Stimulated activated CD4-positive, alpha-beta T cell treated with anti-CD3 and anti-CD28 coated beads, TNF-alpha, amount 100 ng/mL, for 4 hours (primary cell): Measurements from ENCODE around the gene A4GNT.
A peak's percentile ranks its signal among the peaks of the same experiment; 100 is the strongest.
"Not testable (repeated sequence)": the region's sequence is repeated elsewhere in the genome, so short reads cannot be mapped to it uniquely, and the experiment has no call there.

ENCODE experiments used
- DNase-seq, 3 experiments: peaks; one replicate each; pipeline ENCODE4 v3.0.0-alpha.2; 2020; ENCODE audit warnings: low read depth in 3 of 3

A4GNT gene

GRCh38 chr3:138118612-138119422 is 13.4 kb downstream of the A4GNT start:
- DNase-seq: peak; percentile 12 to 32 (median 27)

DNA sequence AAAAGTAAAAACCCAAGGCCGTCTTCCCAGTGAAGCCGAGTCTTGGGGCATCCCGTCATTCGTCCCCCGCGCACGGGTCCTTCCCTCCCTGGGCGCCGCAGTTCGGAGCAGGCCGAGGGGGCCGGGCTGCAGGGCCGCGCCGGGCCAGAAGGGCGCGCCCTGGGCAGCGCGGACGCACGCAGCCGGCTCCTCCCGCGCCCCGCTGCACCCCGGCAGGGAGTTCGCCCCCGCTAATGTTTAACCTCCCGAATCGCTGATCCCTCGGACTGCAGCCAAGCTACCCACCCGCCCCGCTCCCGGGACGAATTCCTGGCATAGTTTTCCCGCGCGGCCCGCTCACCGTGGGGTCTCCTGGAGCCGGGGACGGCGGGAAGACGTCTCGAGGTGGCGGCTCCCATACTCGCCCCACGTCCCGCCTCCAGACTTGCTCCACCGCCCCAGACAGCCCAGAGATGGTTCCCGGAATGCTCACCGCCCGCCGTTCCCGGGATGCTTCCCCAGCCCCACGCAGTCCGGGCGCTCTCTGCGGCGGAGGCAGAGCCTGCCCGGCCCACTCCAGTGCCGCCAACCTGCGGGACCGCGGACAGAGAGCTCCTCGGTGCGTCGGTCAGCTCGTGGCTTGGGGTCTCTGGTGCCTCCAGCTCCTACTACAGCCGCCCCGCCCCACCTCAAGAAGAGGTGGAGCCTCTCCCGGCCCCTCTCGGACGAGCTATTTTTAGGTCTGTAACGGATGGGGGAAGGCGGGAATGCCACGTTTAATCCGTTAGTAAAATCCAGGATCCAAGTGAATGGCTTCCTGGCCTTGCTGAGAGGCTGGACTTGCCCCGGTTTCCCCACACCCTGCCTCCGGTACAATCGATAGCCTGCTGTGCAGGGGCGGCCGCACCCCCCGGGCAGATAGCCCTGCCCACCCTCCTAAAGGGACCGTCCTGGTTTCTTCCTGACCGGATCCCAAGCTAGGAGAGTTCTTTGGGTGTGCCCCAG is 16.9 kb downstream of the A4GNT start, which contains the start of gene DZIP1L:
Gene DZIP1L, minus strand, starts transcription at position 621 of the 984 bp plus-strand sequence. CDS start 11,637 bp downstream, outside the sequence.
- DNase-seq: no peak

DNA sequence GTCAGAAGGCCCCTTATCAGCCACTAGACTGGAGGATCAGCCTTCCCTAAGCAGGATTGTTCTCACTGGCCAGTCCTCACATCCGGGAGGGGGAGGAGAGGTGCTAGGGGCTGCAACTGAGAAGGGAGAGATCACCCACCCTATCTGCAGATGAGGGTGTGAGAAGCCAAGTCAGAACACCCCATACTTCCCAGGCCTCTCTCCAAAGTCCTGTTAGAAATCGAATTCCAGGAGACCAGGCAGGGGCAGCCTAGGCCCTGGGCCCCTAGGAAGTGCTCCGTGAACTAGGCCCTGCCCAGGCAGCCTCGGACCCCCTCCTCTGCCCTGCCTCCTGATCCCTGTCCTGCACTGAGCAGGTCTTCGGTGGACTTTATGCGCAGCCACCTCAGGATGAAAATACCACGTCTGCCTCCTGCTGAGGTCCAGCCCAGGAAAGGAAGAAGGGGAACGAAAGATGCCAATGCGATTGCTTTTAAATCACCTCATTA is 17.7 kb downstream of the A4GNT start:
- no peak for DNase-seq

DNA sequence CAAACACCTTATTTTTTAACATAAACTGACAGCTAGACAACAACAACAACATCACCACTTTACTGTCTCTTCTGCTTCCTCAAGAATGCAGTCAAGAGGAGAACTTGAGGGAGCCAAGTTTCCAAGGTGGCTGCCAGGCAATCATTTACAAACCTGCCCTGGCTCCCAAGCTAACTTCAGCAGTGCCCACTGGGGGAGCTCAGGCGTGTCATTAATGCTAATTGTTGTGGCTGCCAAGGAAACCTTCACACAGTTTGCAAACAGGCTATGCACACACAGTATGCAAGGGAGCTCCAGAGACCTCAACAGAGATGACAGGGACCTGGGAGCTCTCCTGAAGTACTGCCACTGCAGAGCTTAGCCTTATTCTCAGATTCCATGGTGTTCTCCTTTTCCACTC is 18.9 kb downstream of the A4GNT start:
- DNase-seq: no peak

GRCh38 chr3:138112362-138112761 is 19.8 kb downstream of the A4GNT start:
- DNase-seq: no peak

DNA sequence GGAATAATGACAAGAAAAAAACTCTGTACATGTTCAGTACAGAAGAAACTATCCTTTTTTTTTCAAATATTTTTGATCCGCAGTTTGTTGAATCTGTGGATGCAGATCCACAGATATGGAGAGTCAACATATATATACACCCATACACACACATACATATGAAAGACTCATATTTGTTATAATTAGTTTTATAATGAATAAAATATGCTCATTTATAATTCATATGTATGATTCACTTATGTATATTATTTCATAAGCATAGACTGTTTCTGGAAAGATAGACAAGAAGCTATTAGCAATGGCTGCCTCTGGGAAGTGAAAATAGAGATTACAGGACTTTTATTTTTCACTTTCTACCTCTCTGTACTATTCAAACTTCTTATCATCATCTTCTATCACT is 26.6 kb downstream of the A4GNT start:
- no peak for DNase-seq

GRCh38 chr3:138103466-138103865 is 28.7 kb downstream of the A4GNT start:
- DNase-seq: no peak

GRCh38 chr3:138101351-138101940 is 30.7 kb downstream of the A4GNT start:
- DNase-seq: not testable (repeated sequence)

- no peak for DNase-seq
These were observed 32.8 kb downstream of the A4GNT start for GRCh38 chr3:138099417-138099816.

- no peak for DNase-seq
These were observed 34.7 kb downstream of the A4GNT start for GRCh38 chr3:138097192-138098172.

- no peak for DNase-seq
These were observed 38.5 kb downstream of the A4GNT start for GRCh38 chr3:138093721-138094120.

DNA sequence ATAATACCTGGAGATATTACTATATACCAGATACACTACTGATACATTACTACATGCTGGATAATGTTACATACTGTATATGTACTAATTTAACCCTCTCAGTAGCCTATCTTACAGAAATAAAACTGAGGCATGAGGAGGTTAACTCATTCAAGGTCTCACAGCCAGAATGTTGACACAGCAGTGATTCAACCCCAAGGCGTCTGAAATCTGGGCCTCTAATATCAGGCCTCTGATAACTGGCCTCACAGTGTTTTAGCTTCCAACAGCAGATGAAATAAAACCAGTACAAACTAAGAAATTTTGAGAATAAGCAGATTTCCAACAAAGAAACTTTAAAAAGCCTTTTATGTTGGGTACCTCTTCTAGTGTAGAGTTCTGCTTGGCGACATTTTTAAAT is 40.2 kb downstream of the A4GNT start:
- DNase-seq: no peak

GRCh38 chr3:138089091-138089490 is 43.1 kb downstream of the A4GNT start:
- no peak for DNase-seq

GRCh38 chr3:138085745-138086144 is 46.4 kb downstream of the A4GNT start:
- not testable (repeated sequence) for DNase-seq

DNA sequence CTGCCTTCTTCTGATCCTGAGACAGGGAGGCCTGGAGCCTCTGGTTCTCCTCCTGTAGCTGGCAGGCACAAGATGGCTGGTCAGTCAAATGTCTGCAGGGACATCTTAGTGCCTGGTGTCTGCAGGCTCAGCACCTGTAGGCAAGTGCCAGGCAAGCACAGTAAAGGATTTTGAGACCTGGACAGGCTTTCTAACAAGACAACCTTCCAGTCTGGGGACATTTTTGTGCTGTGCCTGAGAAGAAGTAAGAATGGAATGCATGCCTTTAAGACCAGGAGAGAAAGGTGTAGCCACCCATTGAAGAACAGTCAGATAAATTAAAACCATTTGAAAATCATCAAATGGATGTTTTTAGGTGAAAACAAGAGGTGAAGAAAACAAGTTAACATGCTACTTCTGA is 48.0 kb downstream of the A4GNT start:
- no peak for DNase-seq

GRCh38 chr3:138082992-138083386 is 49.2 kb downstream of the A4GNT start:
- DNase-seq: no peak

GRCh38 chr3:138082085-138082991 is 49.9 kb downstream of the A4GNT start:
- DNase-seq: no peak

- no peak for DNase-seq
These were observed 50.7 kb downstream of the A4GNT start for GRCh38 chr3:138081371-138082084.

DNA sequence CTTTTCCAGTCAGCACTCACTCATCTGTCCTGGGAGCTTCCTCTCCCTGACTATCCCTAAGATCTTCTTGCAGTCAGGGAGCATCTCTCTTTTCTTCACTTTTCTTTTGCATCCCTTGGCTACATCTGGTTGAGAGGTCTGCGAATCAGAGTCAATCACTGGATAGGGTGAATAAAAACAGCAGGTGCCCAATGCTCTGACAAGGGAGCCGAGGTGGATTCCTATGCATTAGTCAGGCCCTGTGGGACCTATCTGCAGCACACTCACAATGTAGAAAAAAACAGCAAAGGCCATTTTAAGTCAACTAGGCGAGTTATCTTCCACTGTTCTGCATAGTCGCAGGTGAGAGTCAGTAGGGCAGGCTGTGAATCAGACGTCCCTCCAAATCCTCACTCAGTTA is 52.3 kb downstream of the A4GNT start:
- no peak for DNase-seq
